Measurements from ENCODE around the gene PACSIN2. TPM values are rescaled to one million over a fixed set of nuclear protein-coding genes. Genes with fewer than 3 reads are reported as not detected.

The PACSIN2 gene, protein sequence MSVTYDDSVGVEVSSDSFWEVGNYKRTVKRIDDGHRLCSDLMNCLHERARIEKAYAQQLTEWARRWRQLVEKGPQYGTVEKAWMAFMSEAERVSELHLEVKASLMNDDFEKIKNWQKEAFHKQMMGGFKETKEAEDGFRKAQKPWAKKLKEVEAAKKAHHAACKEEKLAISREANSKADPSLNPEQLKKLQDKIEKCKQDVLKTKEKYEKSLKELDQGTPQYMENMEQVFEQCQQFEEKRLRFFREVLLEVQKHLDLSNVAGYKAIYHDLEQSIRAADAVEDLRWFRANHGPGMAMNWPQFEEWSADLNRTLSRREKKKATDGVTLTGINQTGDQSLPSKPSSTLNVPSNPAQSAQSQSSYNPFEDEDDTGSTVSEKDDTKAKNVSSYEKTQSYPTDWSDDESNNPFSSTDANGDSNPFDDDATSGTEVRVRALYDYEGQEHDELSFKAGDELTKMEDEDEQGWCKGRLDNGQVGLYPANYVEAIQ
- 45.2 and 55.7 TPM in 2 replicates for total RNA-seq

DNA sequence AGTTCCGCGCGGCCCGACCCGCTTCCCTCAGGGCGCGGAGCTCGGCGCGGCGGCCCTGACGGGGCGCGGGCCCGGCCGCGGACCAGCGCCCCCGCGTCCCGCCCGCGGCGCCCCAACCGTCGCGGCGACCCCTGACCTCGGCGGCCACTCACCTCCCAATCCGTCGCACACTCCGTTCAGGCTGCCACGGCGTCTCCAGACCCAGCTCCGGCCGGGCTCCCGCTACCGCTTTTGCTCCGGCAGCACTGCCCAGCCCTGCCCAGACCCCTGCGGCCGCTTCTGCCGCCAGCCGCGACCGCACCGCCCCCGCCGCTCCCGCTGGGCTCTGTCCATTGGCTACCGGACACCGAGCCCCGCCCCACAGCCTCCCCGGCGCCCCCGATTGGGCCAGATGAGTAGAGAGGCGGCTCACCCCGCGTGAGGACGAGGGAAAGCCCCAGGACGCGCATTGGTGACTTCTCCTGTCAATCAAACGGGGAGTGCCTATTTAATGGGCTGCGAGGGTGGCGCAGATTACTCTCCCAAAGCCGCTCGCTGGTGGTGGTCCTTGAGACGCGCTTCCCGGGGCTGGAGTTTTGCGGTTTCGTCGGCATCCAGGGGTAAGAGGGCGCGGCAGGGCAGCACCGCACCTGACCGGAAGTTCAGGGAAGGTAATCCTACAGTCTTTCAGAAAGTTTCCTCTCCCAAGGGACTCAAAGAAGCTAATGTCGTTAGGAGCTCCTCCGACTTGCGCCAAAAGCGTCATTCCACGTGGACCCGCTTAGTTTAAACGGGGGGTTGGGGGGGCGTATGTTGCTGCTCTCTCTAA, at the start of gene PACSIN2:
PACSIN2 (minus strand) TSS at position 281 of the 808 bp plus-strand sequence. CDS start 103,069 bp downstream, outside the sequence.

GRCh38 chr22:42856865-42857704, 157.9 kb downstream of the PACSIN2 start, which contains the start of gene ARFGAP3:
Gene ARFGAP3, minus strand, starts transcription at chr22:42857273. Its CDS starts 91 bp downstream, at chr22:42857182.

Other genes with a start within 250 kb of the PACSIN2 start
- gene ARFGAP3, start 157.9 kb downstream of the PACSIN2 start, total RNA-seq, result 74.5 and 81.8 TPM in 2 replicates
- 6.3 and 7.7 TPM in 2 replicates for gene TTLL1, start 74.2 kb upstream of the PACSIN2 start, total RNA-seq
- gene BIK, start 95.6 kb upstream of the PACSIN2 start, total RNA-seq, result 61.0 and 99.3 TPM in 2 replicates
- 13.4 and 16.9 TPM in 2 replicates for gene MCAT, start 128.2 kb upstream of the PACSIN2 start, total RNA-seq
- gene TSPO, start 136.4 kb upstream of the PACSIN2 start, total RNA-seq, result 781 and 866 TPM in 2 replicates
- gene TTLL12, start 172.0 kb upstream of the PACSIN2 start, total RNA-seq, result 75.4 and 88.5 TPM in 2 replicates